Superior temporal gyrus (tissue), 1 donor: ENCODE measurements around the gene PSMB1.
"Not testable (repeated sequence)": the region's sequence is repeated elsewhere in the genome, so short reads cannot be mapped to it uniquely, and the experiment has no call there.

Experiments
- DNase-seq: peaks from one replicate; pipeline ENCODE4 v3.0.0-alpha.2; 2016; ENCODE audit errors: extremely low spot score

PSMB1 gene

GRCh38 chr6:170535004-170535403, 18.1 kb downstream of the PSMB1 start:
- no peak for DNase-seq

DNA sequence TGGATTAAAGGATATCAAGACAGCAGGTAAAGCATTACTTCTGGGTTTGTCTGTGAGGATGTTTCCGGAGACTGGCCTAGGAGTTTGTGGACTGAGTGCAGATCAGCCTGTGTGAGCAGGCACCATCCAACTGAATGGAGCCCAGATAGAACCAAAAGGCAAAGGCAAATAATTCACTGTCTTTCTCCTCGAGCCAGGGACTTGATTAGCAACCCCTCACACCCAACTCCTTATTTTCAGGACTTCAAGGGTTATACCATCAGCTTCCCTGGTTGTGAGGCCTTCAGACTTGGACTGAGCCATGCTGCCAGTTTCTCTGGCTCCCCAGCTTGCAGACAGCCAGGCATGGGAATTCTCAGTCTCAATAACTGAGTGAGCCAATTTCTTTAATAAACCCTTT, 19.3 kb downstream of the PSMB1 start:
- no peak for DNase-seq

DNA sequence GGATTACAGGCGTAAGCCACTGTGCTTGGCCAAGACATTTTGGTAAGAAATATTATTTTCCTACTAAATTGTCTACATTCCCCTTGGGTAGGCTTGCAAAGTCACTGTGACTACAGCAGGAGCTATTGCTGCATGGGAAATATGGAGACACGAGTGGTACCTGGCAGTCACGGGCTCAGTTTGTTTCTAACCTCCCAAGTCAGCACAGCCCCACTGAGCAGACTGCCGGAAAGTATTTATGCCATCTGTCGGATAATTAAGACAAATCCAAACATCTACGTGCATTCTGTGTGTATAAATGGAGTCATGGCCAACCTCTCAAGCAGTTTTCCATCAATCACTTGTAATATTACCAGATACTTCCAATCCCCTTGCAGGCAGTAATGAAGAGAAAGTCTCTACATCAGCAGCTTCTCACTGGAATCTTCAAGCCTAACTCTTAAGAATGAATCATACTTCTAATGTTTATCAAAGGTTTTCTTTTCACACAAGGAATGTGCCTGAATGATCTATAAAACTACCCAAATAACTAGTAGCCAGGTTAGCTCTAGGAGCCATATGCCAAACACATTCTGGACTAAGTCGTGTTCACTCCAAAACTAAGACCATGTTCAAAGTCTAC, 20.1 kb downstream of the PSMB1 start:
- no peak for DNase-seq

DNA sequence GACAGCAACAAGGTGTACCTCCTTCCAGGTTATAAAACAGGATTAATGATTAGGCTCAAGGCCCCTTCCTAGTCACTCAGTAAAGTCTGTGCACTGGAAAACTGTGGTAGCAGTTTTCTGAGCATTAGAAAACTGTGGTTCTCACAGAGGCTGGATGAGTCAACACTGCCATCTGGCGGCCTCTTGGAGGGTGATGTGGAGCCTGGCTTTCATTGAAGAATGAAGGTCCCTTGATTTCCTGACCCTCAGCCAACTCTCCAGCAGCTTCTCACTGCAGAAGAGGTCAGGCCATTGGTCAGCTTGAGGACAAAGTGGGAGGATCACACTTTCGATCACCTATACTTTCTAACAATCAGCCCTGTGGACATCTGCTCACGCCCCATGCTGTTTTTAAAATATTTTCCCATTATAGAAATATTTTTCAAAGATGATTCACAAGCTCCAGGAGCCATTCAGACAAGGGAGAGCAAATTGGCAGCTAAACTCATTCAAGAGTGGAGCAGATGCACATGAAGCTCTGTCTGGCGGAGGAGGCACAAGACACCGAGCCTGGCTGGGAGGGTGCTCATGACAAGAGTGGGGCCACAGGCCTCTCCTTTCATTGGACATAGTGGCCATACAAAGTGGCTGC, 23.2 kb downstream of the PSMB1 start:
- peak; percentile 95 for DNase-seq

GRCh38 chr6:170527995-170528394, 25.1 kb downstream of the PSMB1 start:
- not testable (repeated sequence) for DNase-seq

- no peak for DNase-seq
Observed at GRCh38 chr6:170525795-170526194, 27.3 kb downstream of the PSMB1 start.

- no peak for DNase-seq
Observed at GRCh38 chr6:170524172-170524502, 29.0 kb downstream of the PSMB1 start.

DNA sequence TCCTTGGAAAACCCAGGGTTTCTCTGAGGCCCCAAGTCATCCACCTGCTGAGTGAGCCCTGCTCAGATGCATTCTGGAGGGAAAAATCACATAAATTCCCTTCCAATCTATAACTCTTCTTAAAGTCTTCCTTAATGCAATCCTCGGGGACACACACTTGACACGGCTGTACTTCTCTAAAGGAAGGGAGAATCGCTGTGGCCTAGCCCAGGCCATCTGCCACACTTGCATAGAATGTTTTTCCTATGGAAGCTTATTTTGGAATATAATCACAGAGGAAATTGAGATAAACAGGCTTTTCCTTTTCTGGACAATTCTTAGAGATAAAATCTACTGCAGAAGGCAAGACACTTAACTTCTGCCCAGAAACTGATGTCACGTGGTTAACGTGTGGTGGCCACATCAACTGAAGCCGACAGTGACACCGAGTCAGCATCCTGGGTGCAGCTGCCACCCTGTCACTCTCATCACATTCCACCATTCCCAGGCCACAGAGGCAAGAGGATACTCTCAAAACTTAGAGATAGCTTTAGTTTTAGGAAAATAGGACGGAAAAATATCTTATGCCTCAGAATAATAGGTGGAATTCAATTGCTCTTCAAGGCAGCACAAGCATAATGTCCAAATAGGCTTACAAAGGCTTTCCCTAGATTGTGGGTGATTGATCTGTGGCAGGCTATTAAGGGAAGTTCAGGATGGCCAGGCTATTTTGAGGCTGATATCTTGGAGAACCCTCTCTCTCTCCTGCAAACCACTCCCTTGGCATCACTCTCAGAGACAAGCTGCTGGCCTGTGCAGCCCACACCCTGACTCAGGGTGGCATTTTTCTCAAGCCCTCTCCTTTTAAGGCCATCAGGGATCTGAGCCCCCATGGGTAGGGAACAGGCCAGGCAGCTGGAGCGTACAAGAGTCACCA, 29.6 kb downstream of the PSMB1 start:
- no peak for DNase-seq

GRCh38 chr6:170522565-170523183, 30.4 kb downstream of the PSMB1 start:
- DNase-seq, result no peak

GRCh38 chr6:170516783-170517616, 36.1 kb downstream of the PSMB1 start:
- no peak for DNase-seq

DNA sequence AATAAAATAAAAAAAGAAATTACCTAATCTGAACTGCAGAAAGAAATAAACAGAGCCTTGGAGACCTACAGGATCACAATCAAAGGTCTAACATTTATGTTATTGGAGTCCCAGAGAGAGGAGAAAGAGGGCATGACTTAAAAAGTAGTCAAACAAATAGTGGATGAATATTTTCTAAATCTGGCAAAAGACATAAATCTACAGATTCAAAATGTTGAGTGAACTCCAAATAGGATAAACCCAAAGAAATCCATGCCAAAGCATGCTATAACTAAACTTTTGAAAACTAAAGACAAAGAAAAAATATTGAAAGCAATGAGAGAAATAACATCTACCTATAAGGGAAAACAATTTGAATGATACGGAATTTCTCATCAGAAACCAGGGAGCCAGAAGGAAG, 38.2 kb downstream of the PSMB1 start:
- DNase-seq, result no peak

GRCh38 chr6:170512249-170512648, 40.9 kb downstream of the PSMB1 start:
- no peak for DNase-seq

- no peak for DNase-seq
Observed at GRCh38 chr6:170510631-170511030, 42.5 kb downstream of the PSMB1 start.

DNA sequence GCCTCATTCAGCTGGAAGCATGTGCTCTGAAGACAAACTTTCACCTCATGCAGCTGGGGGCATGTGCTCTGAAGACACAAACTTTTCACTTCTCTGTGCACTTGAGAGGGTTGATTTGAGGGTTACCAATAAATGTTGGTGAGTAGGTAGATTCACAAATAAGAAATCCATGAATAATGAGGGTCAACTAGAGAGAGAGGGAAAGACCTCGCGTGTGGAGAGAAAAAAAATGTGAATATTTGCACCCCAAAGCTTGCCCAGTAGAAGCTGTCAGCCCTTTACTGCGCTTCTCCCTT, 43.4 kb downstream of the PSMB1 start:
- DNase-seq, result no peak

GRCh38 chr6:170508892-170509722, 44.0 kb downstream of the PSMB1 start:
- DNase-seq, result not testable (repeated sequence)

- DNase-seq, result not testable (repeated sequence)
Observed at GRCh38 chr6:170508275-170508674, 44.8 kb downstream of the PSMB1 start.

- not testable (repeated sequence) for DNase-seq
Observed at GRCh38 chr6:170507728-170508127, 45.4 kb downstream of the PSMB1 start.

- no peak for DNase-seq
Observed at GRCh38 chr6:170506446-170506845, 46.7 kb downstream of the PSMB1 start.

DNA sequence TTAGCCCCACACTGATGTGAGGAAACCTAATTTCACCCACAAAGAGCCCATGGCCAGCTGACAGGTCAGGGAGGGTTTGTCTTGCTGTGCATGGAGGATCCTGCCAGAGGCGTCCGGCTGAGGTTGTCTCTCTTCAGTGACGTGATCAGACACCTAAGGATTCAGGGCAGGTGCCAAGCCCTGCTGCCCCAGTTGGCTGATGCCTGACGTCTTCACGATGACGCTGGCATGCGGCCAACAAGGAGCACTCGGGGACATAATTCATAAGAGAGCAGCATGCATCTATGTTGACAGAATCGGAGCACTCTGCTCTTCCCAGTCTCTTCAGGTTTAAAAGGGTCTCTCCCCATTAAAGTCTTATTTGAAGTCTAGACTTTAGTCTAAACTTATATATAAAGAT, 47.8 kb downstream of the PSMB1 start:
- no peak for DNase-seq

GRCh38 chr6:170504479-170504878, 48.6 kb downstream of the PSMB1 start:
- no peak for DNase-seq

DNA sequence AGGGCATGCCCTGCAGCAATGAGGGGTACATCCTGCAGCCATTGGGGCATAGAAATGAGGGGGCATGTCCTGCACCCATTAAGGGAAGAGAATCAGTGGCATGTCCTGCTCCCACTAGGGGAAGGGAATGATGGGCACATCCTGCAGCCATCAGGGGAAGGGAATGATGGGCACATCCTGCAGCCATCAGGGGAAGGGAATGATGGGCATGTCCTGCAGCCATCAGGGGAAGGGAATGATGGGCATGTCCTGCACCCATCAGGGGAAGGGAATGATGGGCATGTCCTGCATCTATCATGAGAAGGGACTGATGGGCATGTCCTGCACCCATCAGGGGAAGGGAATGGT, 49.7 kb downstream of the PSMB1 start:
- DNase-seq, result no peak
